Fibroblast of the aortic adventitia (primary cell): ENCODE data around the gene GAST. TPM values are rescaled to one million over a fixed set of nuclear protein-coding genes. Genes with fewer than 3 reads are reported as not detected.

Experiments
- DNase-seq: peaks from one replicate; pipeline ENCODE4 v3.0.0-alpha.2; 2010; ENCODE audit warnings: low read depth
- H3K4me3 ChIP-seq: 2 replicates; pipeline ENCODE4 v1.5.1; 2011; ENCODE audit warnings: low read depth, mild to moderate bottlenecking, control low read depth, low read length, moderate library complexity
- CTCF ChIP-seq: IDR thresholded peaks from 2 replicates; pipeline ENCODE4 v1.5.1; 2011; ENCODE audit warnings: mild to moderate bottlenecking, low read length, control low read depth, inconsistent platforms; ENCODE audit not compliant: insufficient read depth
- total RNA-seq: library from RNA; depleted of rRNA; stranded (reverse); fragments of >200 nt; gene quantifications from 2 replicates; pipeline ENCODE4 v1.2.3, GENCODE V29; 2012; ENCODE audit warnings: low replicate concordance

The GAST gene
- total RNA-seq, 1 donor = not detected

- no peak for DNase-seq
- no peak for TF ChIP-seq CTCF
- no peak overlapping the region for H3K4me3 ChIP-seq
Measured at GRCh38 chr17:41748275-41748674, 36.1 kb downstream of the GAST start.

- H3K4me3 ChIP-seq = no peak overlapping the region
- TF ChIP-seq CTCF = no peak
- DNase-seq = no peak
Measured at GRCh38 chr17:41750862-41751261, 38.7 kb downstream of the GAST start.

GRCh38 chr17:41751288-41751687 lies 39.2 kb downstream of the GAST start:
- TF ChIP-seq CTCF = no peak
- DNase-seq = no peak
- H3K4me3 ChIP-seq = no peak overlapping the region

- no peak overlapping the region for H3K4me3 ChIP-seq
- DNase-seq = no peak
- TF ChIP-seq CTCF = no peak
Measured at GRCh38 chr17:41754066-41754465, 41.9 kb downstream of the GAST start.

- H3K4me3 ChIP-seq = no peak overlapping the region
- no peak for TF ChIP-seq CTCF
- no peak for DNase-seq
Measured at GRCh38 chr17:41758601-41759000, 46.5 kb downstream of the GAST start.

- H3K4me3 ChIP-seq = no peak overlapping the region
- TF ChIP-seq CTCF = no peak
- DNase-seq = no peak
Measured at GRCh38 chr17:41760878-41761277, 48.7 kb downstream of the GAST start.

GRCh38 chr17:41762391-41762790 lies 50.3 kb downstream of the GAST start:
- no peak for DNase-seq
- TF ChIP-seq CTCF = no peak
- H3K4me3 ChIP-seq = no peak overlapping the region
